HepG2 (cell line): ENCODE measurements around the gene AURKA. TPM values are rescaled to one million over a fixed set of nuclear protein-coding genes. Genes with fewer than 3 reads are reported as not detected.

Experiments
- DRAP1 ChIP-seq: IDR thresholded peaks from 2 replicates; pipeline ENCODE4 v1.6.1; 2016; ENCODE audit warnings: missing genetic modification reagents, missing compliant biosample characterization
- FOXK1 ChIP-seq: sonication (generic); formaldehyde crosslinking; IDR thresholded peaks from 2 replicates; pipeline ENCODE4 v1.4.0; 2020; ENCODE audit warnings: low read depth, missing genetic modification reagents, borderline replicate concordance
- LRRFIP1 ChIP-seq: sonication (generic); formaldehyde crosslinking; conservative IDR thresholded peaks from 2 replicates; pipeline ENCODE4 v1.4.0; 2020; ENCODE audit warnings: missing genetic modification reagents
- RORA ChIP-seq: sonication (generic); formaldehyde crosslinking; IDR thresholded peaks from 2 replicates; pipeline ENCODE4 v1.5.0; 2020; ENCODE audit warnings: mild to moderate bottlenecking, missing genetic modification reagents, moderate library complexity
- SNRNP70 ChIP-seq: fragments of 200-400 bp; formaldehyde crosslinking; IDR thresholded peaks from 2 replicates; pipeline ENCODE4 v1.6.1; 2017; ENCODE audit warnings: mild to moderate bottlenecking, low read depth, low read length, moderate library complexity
- ZBED4 ChIP-seq: sonication (generic); formaldehyde crosslinking; IDR thresholded peaks from 2 replicates; pipeline ENCODE4 v1.4.0; 2020; ENCODE audit warnings: missing genetic modification reagents, borderline replicate concordance
- ZBTB20 ChIP-seq: sonication (generic); formaldehyde crosslinking; IDR thresholded peaks from 2 replicates; pipeline ENCODE4 v1.8.1; 2023; ENCODE audit warnings: missing genetic modification reagents, low read depth, mild to moderate bottlenecking, borderline replicate concordance
- ZBTB43 ChIP-seq: sonication (generic); formaldehyde crosslinking; conservative IDR thresholded peaks from 2 replicates; pipeline ENCODE4 v1.4.0; 2020; ENCODE audit warnings: missing genetic modification reagents
- ZNF619 ChIP-seq: sonication (generic); formaldehyde crosslinking; IDR thresholded peaks from 2 replicates; pipeline ENCODE4 v1.4.0; 2020; ENCODE audit warnings: mild to moderate bottlenecking, missing genetic modification reagents
- polyA plus RNA-seq, 8 experiments: library from polyadenylated mRNA; depleted of rRNA in 3 of 8; stranded (reverse) in 7 of 8; unstranded in 1 of 8; fragments of >200 nt; fragmentation: Illumina TruSeq in 4 of 8; extraction: Trizol in 4 of 8; gene quantifications; 2 replicates each; pipeline versions ENCODE4 v1.2.1 to v1.2.3, GENCODE V29; 2011 to 2016; ENCODE audit warnings: low read depth in 4 of 8, missing spikeins in 1 of 8, mixed read lengths in 1 of 8; ENCODE audit not compliant: insufficient read depth in 1 of 8
- total RNA-seq, 5 experiments: library from RNA; depleted of rRNA; stranded (reverse); fragments of >200 nt; fragmentation: Illumina TruSeq; extraction: Trizol; gene quantifications; 2 replicates each; pipeline ENCODE4 v1.2.3, GENCODE V29; 2016; ENCODE audit warnings: low read depth in 1 of 5
- TF ChIP-seq, protein P1 (sequence below): IDR thresholded peaks from 2 replicates; pipeline ENCODE4 v1.6.1; 2016; ENCODE audit warnings: low read depth, control low read depth
- TF ChIP-seq, protein P2 (sequence below): sonication (generic); formaldehyde crosslinking; conservative IDR thresholded peaks from 2 replicates; pipeline ENCODE4 v1.8.0; 2022; ENCODE audit warnings: mild to moderate bottlenecking, moderate library complexity, missing genetic modification reagents
- TF ChIP-seq, protein P3 (sequence below): sonication (generic); formaldehyde crosslinking; IDR thresholded peaks from 2 replicates; pipeline ENCODE4 v1.5.0; 2020; ENCODE audit warnings: missing genetic modification reagents
- TF ChIP-seq, protein P4 (sequence below): sonication (generic); formaldehyde crosslinking; IDR thresholded peaks from 2 replicates; pipeline ENCODE4 v1.5.0; 2020; ENCODE audit warnings: missing genetic modification reagents, mild to moderate bottlenecking, borderline replicate concordance

Gene AURKA
- total and polyA plus RNA-seq, 2 of the 13 experiments (the other 11 are each of a cell fraction or from before 2014, with no cell fraction given): 96.4 to 224 TPM

- TF ChIP-seq, protein P1, sequence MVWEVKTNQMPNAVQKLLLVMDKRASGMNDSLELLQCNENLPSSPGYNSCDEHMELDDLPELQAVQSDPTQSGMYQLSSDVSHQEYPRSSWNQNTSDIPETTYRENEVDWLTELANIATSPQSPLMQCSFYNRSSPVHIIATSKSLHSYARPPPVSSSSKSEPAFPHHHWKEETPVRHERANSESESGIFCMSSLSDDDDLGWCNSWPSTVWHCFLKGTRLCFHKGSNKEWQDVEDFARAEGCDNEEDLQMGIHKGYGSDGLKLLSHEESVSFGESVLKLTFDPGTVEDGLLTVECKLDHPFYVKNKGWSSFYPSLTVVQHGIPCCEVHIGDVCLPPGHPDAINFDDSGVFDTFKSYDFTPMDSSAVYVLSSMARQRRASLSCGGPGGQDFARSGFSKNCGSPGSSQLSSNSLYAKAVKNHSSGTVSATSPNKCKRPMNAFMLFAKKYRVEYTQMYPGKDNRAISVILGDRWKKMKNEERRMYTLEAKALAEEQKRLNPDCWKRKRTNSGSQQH: no peak
- no peak; the same call in 1 of the 2 replicates for TF ChIP-seq ZBED4 (CRISPR knock-in tag)
- TF ChIP-seq, protein P2, sequence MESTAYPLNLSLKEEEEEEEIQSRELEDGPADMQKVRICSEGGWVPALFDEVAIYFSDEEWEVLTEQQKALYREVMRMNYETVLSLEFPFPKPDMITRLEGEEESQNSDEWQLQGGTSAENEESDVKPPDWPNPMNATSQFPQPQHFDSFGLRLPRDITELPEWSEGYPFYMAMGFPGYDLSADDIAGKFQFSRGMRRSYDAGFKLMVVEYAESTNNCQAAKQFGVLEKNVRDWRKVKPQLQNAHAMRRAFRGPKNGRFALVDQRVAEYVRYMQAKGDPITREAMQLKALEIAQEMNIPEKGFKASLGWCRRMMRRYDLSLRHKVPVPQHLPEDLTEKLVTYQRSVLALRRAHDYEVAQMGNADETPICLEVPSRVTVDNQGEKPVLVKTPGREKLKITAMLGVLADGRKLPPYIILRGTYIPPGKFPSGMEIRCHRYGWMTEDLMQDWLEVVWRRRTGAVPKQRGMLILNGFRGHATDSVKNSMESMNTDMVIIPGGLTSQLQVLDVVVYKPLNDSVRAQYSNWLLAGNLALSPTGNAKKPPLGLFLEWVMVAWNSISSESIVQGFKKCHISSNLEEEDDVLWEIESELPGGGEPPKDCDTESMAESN: 0 out of 2 replicates have a peak, but pooled peaks have one; percentile 3
- no peak for TF ChIP-seq ZNF619 (CRISPR knock-in tag)
- TF ChIP-seq SNRNP70: no peak
- TF ChIP-seq, protein P3, sequence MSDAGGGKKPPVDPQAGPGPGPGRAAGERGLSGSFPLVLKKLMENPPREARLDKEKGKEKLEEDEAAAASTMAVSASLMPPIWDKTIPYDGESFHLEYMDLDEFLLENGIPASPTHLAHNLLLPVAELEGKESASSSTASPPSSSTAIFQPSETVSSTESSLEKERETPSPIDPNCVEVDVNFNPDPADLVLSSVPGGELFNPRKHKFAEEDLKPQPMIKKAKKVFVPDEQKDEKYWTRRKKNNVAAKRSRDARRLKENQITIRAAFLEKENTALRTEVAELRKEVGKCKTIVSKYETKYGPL: no peak
- no peak for TF ChIP-seq LRRFIP1
- peak; percentile 77; the same call in 1 of the 2 replicates for TF ChIP-seq ZBTB43
- no peak for TF ChIP-seq ZBTB20 (CRISPR knock-in tag)
- no peak for TF ChIP-seq RORA (CRISPR knock-in tag)
- TF ChIP-seq FOXK1 (CRISPR knock-in tag): peak; percentile 64; the same call in 1 of the 2 replicates
- TF ChIP-seq, protein P4, sequence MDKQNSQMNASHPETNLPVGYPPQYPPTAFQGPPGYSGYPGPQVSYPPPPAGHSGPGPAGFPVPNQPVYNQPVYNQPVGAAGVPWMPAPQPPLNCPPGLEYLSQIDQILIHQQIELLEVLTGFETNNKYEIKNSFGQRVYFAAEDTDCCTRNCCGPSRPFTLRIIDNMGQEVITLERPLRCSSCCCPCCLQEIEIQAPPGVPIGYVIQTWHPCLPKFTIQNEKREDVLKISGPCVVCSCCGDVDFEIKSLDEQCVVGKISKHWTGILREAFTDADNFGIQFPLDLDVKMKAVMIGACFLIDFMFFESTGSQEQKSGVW (CRISPR knock-in tag): no peak
- 0 out of 2 replicates have a peak, but pooled peaks have one; percentile 27 for TF ChIP-seq DRAP1 (CRISPR knock-in tag)
Observed at GRCh38 chr20:56360133-56360907, 31.7 kb downstream of the AURKA start (continued).
